Stomach (tissue), 19 donors: ENCODE data around the gene INPP5K. TPM values are rescaled to one million over a fixed set of nuclear protein-coding genes. Genes with fewer than 3 reads are reported as not detected.
"Not testable (repeated sequence)": the region's sequence is repeated elsewhere in the genome, so short reads cannot be mapped to it uniquely, and the experiment has no call there.

Experiments used
- DNase-seq, 2 donors: peaks; one replicate each; pipeline versions ENCODE4 v3.0.0 to v3.0.0-alpha.2; 2013 to 2019
- H3K27ac ChIP-seq, 5 donors: fragments of 200-600 bp in 4 of 5; sonication (generic) in 4 of 5; one replicate each; pipeline ENCODE4 v1.5.1; 2013 to 2019; ENCODE audit warnings: mild to moderate bottlenecking in 1 of 5, moderate library complexity in 1 of 5
- H3K27me3 ChIP-seq, 3 donors: fragments of 200-600 bp; sonication (generic); one replicate each; pipeline ENCODE4 v1.5.1; 2017 to 2019; ENCODE audit warnings: mixed run types in 1 of 3
- H3K36me3 ChIP-seq, 4 donors: fragments of 200-600 bp; sonication (generic); 1 replicate in 3 of 4; 2 replicates in 1 of 4; pipeline ENCODE4 v1.5.1; 2016 to 2019
- H3K4me1 ChIP-seq, 4 donors: fragments of 200-600 bp; sonication (generic); one replicate each; pipeline ENCODE4 v1.5.1; 2016 to 2019
- H3K4me3 ChIP-seq, 4 donors: fragments of 200-600 bp; sonication (generic) in 3 of 4; one replicate each; pipeline ENCODE4 v1.5.1; 2016 to 2019; ENCODE audit warnings: mild to moderate bottlenecking in 1 of 4
- H3K9me3 ChIP-seq, 4 donors: fragments of 200-600 bp; sonication (generic); one replicate each; pipeline ENCODE4 v1.5.1; 2016 to 2019
- CTCF ChIP-seq, 7 experiments: fragments of 450-650 bp in 4 of 7; fragments of 200-600 bp in 3 of 7; sonication (generic) in 3 of 7; IDR thresholded peaks; one replicate each; pipeline ENCODE4 v1.5.1; 2016 to 2019; ENCODE audit warnings: antibody characterized with exemption in 7 of 7, control low read depth in 2 of 7, mild to moderate bottlenecking in 1 of 7
- EP300 ChIP-seq: sonication (generic); formaldehyde crosslinking; IDR thresholded peaks from one replicate; pipeline ENCODE4 v1.6.1; 2017; ENCODE audit warnings: antibody characterized with exemption
- POLR2A ChIP-seq, 4 donors: fragments of 450-650 bp; IDR thresholded peaks; one replicate each; pipeline ENCODE4 v1.6.1; 2016; ENCODE audit warnings: antibody characterized with exemption in 4 of 4, control low read depth in 2 of 4, mild to moderate bottlenecking in 1 of 4, moderate library complexity in 1 of 4
- POLR2AphosphoS5 ChIP-seq, 3 donors: sonication (generic); formaldehyde crosslinking; IDR thresholded peaks; one replicate each; pipeline ENCODE4 v1.6.1; 2016; ENCODE audit warnings: antibody characterized with exemption in 3 of 3
- WGBS, 5 donors: extraction: QIAGEN DNeasy Blood & Tissue Kit in 3 of 5; methylation state at CpG; one replicate each; pipeline versions ENCODE4 v1.1.5 to v1.1.7; 2013 to 2018; 5-methylcytosine and 5-hydroxymethylcytosine counted together
- intact Hi-C: fragments of 100-400 bp; cut with DNase I; formaldehyde crosslinking; loops from one replicate; pipeline ENCODE4 v1.15.1; 2023; ENCODE audit warnings: low total_unique reads
- long read RNA-seq, 10 donors: transcript quantifications; one replicate each; lab custom pipeline, GENCODE V29; 2026
- polyA plus RNA-seq, 3 donors: library from polyadenylated mRNA; stranded (reverse); fragments of 200-250 nt; gene quantifications; one replicate each; pipeline ENCODE4 v1.2.3, GENCODE V29; 2013
- total RNA-seq, 5 donors: library from RNA; depleted of rRNA; stranded (reverse); fragments of >200 nt; gene quantifications; one replicate each; pipeline versions ENCODE4 v1.1.0 to v1.2.3, GENCODE V29; 2014 to 2016
- donor health status: healthy with polysubstance abuse.
- donor health status: Bipolar disorder and iron deficiency.
- donor health status: healthy.

The INPP5K gene
- total RNA-seq (10 to 100 TPM; 38.0 to 97.6 (median 93.4) TPM), polyA plus RNA-seq (10 to 100 TPM; 22.9 to 27.1 (median 26.6) TPM)
- long read RNA-seq, donor 1, partial matches to known transcripts, result 0 of 1 reads
- long read RNA-seq, donor 1, other reads (novel, unspliced or antisense), result 0 of 1 reads
- long read RNA-seq, donor 2, partial matches to known transcripts, result 0 of 2 reads
- long read RNA-seq, donor 2, other reads (novel, unspliced or antisense), result 0 of 2 reads
- long read RNA-seq, donor 3, partial matches to known transcripts, result 0 of 1 reads
- long read RNA-seq, donor 3, other reads (novel, unspliced or antisense), result 0 of 1 reads
- long read RNA-seq, donor 4, result 0 reads
- long read RNA-seq, donor 5, partial matches to known transcripts, result 0 of 3 reads
- long read RNA-seq, donor 5, other reads (novel, unspliced or antisense), result 0 of 3 reads
- long read RNA-seq, donor 6, transcript INPP5K-204 (12 exons, 2,988 nt), result major isoform, 9 of 12 reads
- long read RNA-seq, donor 6, partial matches to known transcripts, result 0 of 12 reads
- long read RNA-seq, donor 6, other reads (novel, unspliced or antisense), result 0 of 12 reads
- long read RNA-seq, donor 7, partial matches to known transcripts, result 0 of 1 reads
- long read RNA-seq, donor 7, other reads (novel, unspliced or antisense), result 0 of 1 reads
- long read RNA-seq, donor 8, result 0 reads
- long read RNA-seq, donor 9, partial matches to known transcripts, result 0 of 2 reads
- long read RNA-seq, donor 9, other reads (novel, unspliced or antisense), result 0 of 2 reads
- long read RNA-seq, donor 10, partial matches to known transcripts, result 0 of 1 reads
- long read RNA-seq, donor 10, other reads (novel, unspliced or antisense), result 0 of 1 reads

GRCh38 chr17:1516388-1517161 lies at the start of gene INPP5K:
Gene INPP5K (minus strand): TSS chr17:1516612. CDS start chr17:1516499, 113 bp downstream.
- Histone ChIP-seq H3K27me3 (no peaks in the 10 kb centered on the region), H3K36me3 (peaks cover 15 to 57% (median 51%) of the 10 kb centered on the region in 4 donors), H3K4me3 (peak within 1 kb of the TSS; percentile 83 to 94 (median 92)), H3K9me3 (no peaks in the 10 kb centered on the region), H3K27ac (peak within 1 kb of the TSS; percentile 93 to 97 (median 94)), H3K4me1 (peaks cover 34 to 60% (median 56%) of the 10 kb centered on the region in 4 donors)
- peak; percentile 99 to 100 for DNase-seq
- WGBS, 5 donors, result 0 to 1% (median 0%) methylated on average over 25 to 91 of the region's 91 CpGs
- TF ChIP-seq CTCF (IDR thresholded peaks at IDR 0.05) (peak in 1 of 7 experiments; percentile 16), POLR2A (IDR thresholded peaks at IDR 0.05) (peak in 2 of 4 donors; percentile 27 to 60), POLR2AphosphoS5 (IDR thresholded peaks at IDR 0.05) (peak; percentile 87 to 97 (median 90)), EP300 (no peak)
- intact Hi-C loops, result loop anchor here (10.0 kb wide), 1 partner anchor 152 kb away; no protein-coding TSS in a partner anchor

- Histone ChIP-seq H3K4me1 (peaks cover 13 to 22% (median 20%) of the 10 kb centered on the region in 4 donors), H3K27ac (no peak overlapping the region), H3K9me3 (no peaks in the 10 kb centered on the region), H3K4me3 (no peak overlapping the region), H3K36me3 (no peaks in the 10 kb centered on the region), H3K27me3 (no peaks in the 10 kb centered on the region)
- no peak for DNase-seq
- 63 to 71% (median 64%) methylated on average over 6 of the region's 6 CpGs for WGBS, 5 donors
- intact Hi-C loops, result no loop called here
- TF ChIP-seq CTCF (IDR thresholded peaks at IDR 0.05) (no peak), POLR2AphosphoS5 (IDR thresholded peaks at IDR 0.05) (no peak), EP300 (no peak), POLR2A (IDR thresholded peaks at IDR 0.05) (no peak)
Measured at GRCh38 chr17:1565877-1566276, 49.5 kb upstream of the INPP5K start.

- TF ChIP-seq POLR2A (IDR thresholded peaks at IDR 0.05) (no peak), POLR2AphosphoS5 (IDR thresholded peaks at IDR 0.05) (no peak), EP300 (no peak), CTCF (IDR thresholded peaks at IDR 0.05) (no peak)
- Histone ChIP-seq H3K36me3 (no peaks in the 10 kb centered on the region), H3K27ac (no peak overlapping the region), H3K27me3 (no peaks in the 10 kb centered on the region), H3K9me3 (no peaks in the 10 kb centered on the region), H3K4me1 (peaks cover 27 to 41% (median 38%) of the 10 kb centered on the region in 4 donors), H3K4me3 (no peak overlapping the region)
- intact Hi-C loops, result no loop called here
- 34 to 58% (median 40%) methylated on average over 19 of the region's 19 CpGs for WGBS, 5 donors
- no peak for DNase-seq
Measured at GRCh38 chr17:1563786-1564613, 47.6 kb upstream of the INPP5K start.

- 72 to 77% (median 73%) methylated on average over 11 to 15 of the region's 15 CpGs for WGBS, 5 donors
- DNase-seq, H3K27me3 ChIP-seq, intact Hi-C loops, H3K36me3 ChIP-seq, H3K9me3 ChIP-seq, H3K27ac ChIP-seq: not testable (repeated sequence)
- peak overlapping the region in 3 of 4 donors; percentile 86 to 93 (median 93) for H3K4me3 ChIP-seq
- peaks cover 27 to 47% (median 41%) of the 10 kb centered on the region in 4 donors for H3K4me1 ChIP-seq
Measured at GRCh38 chr17:1563471-1563785, 47.0 kb upstream of the INPP5K start.
